ENCODE data around the gene SH3BGRL2. TPM values are rescaled to one million over a fixed set of nuclear protein-coding genes. Genes with fewer than 3 reads are reported as not detected.

Gene SH3BGRL2
- total RNA-seq, 1 experiment from 2014 or later: 13.8 TPM

DNA sequence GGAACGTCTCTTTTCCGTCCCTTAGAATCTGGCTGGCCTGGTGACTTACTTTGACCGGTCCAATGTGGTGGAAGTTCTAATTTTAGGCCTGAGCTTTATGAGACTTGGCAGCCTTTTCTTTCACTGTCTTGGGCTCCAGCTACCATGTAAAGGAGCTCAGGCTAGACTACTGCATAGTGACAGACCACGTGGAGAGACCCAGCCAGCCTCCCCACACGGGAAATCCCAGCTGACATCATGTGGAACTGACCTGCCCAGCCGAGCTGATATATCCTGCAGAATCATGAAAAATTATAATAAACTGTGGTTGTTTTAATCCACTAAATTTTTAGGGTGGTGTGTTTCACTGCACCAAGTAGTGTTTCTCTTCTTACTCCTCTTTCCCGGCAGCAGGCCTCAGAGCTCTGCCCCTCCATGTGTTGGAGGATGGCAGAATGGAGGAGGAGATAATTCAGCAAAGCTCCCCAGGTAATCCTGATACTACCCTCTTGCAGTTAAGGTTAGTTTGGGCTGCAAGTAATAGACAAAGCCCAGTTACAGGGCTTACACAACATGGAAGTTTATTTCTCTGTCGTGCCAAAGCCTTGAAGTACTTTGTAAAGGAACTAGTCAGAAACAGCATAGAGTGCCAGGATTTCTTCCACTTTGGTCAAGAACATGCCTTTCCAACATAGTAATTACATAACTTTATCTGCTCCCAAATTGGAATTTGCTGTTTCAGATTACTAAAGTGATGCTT lies 87.5 kb downstream of the SH3BGRL2 start:
- no peak overlapping the region for H3K27ac Mint-ChIP-seq
- ChIA-PET CTCF (no interaction called here), POLR2A (no interaction called here)
- no peaks in the 10 kb centered on the region; the same call in 1 of the 2 replicates for H3K27me3 Mint-ChIP-seq (ENCODE audit: low read depth)
- no peak overlapping the region for H3K4me3 Mint-ChIP-seq
- H3K9me3 Mint-ChIP-seq: no peaks in the 10 kb centered on the region
- DNase-seq (ENCODE audit: low spot score): no peak
- H3K4me1 Mint-ChIP-seq: peaks cover 11% of the 10 kb centered on the region
- TF ChIP-seq, protein P1, sequence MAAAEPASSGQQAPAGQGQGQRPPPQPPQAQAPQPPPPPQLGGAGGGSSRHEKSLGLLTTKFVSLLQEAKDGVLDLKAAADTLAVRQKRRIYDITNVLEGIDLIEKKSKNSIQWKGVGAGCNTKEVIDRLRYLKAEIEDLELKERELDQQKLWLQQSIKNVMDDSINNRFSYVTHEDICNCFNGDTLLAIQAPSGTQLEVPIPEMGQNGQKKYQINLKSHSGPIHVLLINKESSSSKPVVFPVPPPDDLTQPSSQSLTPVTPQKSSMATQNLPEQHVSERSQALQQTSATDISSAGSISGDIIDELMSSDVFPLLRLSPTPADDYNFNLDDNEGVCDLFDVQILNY (CRISPR knock-in tag; IDR thresholded peaks at IDR 0.05): no peak
- TF ChIP-seq NFYB (CRISPR knock-in tag; conservative IDR thresholded peaks at IDR 0.05; ENCODE audit: low read depth): no peak
- no peak for TF ChIP-seq JAZF1 (CRISPR knock-in tag; IDR thresholded peaks at IDR 0.05)
- TF ChIP-seq, protein P2, sequence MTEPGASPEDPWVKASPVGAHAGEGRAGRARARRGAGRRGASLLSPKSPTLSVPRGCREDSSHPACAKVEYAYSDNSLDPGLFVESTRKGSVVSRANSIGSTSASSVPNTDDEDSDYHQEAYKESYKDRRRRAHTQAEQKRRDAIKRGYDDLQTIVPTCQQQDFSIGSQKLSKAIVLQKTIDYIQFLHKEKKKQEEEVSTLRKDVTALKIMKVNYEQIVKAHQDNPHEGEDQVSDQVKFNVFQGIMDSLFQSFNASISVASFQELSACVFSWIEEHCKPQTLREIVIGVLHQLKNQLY (CRISPR knock-in tag; IDR thresholded peaks at IDR 0.05): no peak
- TF ChIP-seq, protein P3, sequence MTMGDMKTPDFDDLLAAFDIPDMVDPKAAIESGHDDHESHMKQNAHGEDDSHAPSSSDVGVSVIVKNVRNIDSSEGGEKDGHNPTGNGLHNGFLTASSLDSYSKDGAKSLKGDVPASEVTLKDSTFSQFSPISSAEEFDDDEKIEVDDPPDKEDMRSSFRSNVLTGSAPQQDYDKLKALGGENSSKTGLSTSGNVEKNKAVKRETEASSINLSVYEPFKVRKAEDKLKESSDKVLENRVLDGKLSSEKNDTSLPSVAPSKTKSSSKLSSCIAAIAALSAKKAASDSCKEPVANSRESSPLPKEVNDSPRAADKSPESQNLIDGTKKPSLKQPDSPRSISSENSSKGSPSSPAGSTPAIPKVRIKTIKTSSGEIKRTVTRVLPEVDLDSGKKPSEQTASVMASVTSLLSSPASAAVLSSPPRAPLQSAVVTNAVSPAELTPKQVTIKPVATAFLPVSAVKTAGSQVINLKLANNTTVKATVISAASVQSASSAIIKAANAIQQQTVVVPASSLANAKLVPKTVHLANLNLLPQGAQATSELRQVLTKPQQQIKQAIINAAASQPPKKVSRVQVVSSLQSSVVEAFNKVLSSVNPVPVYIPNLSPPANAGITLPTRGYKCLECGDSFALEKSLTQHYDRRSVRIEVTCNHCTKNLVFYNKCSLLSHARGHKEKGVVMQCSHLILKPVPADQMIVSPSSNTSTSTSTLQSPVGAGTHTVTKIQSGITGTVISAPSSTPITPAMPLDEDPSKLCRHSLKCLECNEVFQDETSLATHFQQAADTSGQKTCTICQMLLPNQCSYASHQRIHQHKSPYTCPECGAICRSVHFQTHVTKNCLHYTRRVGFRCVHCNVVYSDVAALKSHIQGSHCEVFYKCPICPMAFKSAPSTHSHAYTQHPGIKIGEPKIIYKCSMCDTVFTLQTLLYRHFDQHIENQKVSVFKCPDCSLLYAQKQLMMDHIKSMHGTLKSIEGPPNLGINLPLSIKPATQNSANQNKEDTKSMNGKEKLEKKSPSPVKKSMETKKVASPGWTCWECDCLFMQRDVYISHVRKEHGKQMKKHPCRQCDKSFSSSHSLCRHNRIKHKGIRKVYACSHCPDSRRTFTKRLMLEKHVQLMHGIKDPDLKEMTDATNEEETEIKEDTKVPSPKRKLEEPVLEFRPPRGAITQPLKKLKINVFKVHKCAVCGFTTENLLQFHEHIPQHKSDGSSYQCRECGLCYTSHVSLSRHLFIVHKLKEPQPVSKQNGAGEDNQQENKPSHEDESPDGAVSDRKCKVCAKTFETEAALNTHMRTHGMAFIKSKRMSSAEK (CRISPR knock-in tag; IDR thresholded peaks at IDR 0.05; ENCODE audit: borderline replicate concordance): no peak
- TF ChIP-seq IRF2 (CRISPR knock-in tag; IDR thresholded peaks at IDR 0.05; ENCODE audit: borderline replicate concordance, low read depth): no peak
- no peak for TF ChIP-seq ELF4 (CRISPR knock-in tag; IDR thresholded peaks at IDR 0.05; ENCODE audit: low read depth)
- TF ChIP-seq, protein P4, sequence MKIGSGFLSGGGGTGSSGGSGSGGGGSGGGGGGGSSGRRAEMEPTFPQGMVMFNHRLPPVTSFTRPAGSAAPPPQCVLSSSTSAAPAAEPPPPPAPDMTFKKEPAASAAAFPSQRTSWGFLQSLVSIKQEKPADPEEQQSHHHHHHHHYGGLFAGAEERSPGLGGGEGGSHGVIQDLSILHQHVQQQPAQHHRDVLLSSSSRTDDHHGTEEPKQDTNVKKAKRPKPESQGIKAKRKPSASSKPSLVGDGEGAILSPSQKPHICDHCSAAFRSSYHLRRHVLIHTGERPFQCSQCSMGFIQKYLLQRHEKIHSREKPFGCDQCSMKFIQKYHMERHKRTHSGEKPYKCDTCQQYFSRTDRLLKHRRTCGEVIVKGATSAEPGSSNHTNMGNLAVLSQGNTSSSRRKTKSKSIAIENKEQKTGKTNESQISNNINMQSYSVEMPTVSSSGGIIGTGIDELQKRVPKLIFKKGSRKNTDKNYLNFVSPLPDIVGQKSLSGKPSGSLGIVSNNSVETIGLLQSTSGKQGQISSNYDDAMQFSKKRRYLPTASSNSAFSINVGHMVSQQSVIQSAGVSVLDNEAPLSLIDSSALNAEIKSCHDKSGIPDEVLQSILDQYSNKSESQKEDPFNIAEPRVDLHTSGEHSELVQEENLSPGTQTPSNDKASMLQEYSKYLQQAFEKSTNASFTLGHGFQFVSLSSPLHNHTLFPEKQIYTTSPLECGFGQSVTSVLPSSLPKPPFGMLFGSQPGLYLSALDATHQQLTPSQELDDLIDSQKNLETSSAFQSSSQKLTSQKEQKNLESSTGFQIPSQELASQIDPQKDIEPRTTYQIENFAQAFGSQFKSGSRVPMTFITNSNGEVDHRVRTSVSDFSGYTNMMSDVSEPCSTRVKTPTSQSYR (CRISPR knock-in tag; IDR thresholded peaks at IDR 0.05): no peak
- no peak for TF ChIP-seq OVOL2 (CRISPR knock-in tag; IDR thresholded peaks at IDR 0.05; ENCODE audit: borderline replicate concordance)
- TF ChIP-seq RORB (CRISPR knock-in tag; IDR thresholded peaks at IDR 0.05): no peak
- TF ChIP-seq FOXP1 (CRISPR knock-in tag; IDR thresholded peaks at IDR 0.05; ENCODE audit: borderline replicate concordance): no peak
- no peak for TF ChIP-seq SMAD3 (CRISPR knock-in tag; IDR thresholded peaks at IDR 0.05; ENCODE audit: borderline replicate concordance)
- TF ChIP-seq NR3C1 (CRISPR knock-in tag; conservative IDR thresholded peaks at IDR 0.05; ENCODE audit: low read depth): no peak
- no peak for TF ChIP-seq ZNF263 (CRISPR knock-in tag; IDR thresholded peaks at IDR 0.05; ENCODE audit: low read depth)
- ATAC-seq: no peak
- no peaks in the 10 kb centered on the region for H3K36me3 Mint-ChIP-seq

DNA sequence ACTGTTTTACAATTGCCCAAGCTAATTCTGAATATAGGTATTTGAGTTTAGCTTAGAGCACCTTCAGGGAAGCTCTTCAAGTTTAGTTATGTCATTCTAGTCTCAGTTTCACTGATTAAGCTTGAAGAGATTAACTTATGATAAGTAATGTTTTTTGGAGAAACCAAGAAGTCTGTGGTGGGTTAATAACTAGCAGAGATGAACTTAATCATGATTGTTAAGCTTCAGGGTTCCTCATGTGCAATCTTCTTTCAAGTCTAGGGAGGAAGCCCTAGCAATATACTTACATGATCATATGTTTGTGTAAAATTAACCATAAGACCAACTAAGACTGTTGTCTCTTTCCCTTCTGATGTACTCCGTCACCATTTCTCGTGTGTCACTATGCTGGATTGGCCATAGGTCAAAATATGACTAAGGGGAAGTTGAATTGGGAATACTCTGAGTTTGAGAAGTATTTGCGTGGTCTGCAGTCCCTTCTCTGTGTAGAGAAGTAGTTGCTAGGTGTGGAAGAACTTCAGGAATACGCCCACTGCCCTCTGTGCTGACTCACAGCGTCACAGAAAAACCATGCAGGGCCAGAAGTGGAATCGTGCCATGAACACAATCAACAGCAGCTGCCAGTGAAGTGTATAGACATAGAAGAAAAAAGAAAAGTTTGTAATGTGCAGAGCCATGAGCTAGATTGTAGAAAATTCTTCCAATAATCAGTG lies 88.3 kb downstream of the SH3BGRL2 start:
- CTCF ChIA-PET: no interaction called here
- no peak for ATAC-seq
- TF ChIP-seq, protein P5, sequence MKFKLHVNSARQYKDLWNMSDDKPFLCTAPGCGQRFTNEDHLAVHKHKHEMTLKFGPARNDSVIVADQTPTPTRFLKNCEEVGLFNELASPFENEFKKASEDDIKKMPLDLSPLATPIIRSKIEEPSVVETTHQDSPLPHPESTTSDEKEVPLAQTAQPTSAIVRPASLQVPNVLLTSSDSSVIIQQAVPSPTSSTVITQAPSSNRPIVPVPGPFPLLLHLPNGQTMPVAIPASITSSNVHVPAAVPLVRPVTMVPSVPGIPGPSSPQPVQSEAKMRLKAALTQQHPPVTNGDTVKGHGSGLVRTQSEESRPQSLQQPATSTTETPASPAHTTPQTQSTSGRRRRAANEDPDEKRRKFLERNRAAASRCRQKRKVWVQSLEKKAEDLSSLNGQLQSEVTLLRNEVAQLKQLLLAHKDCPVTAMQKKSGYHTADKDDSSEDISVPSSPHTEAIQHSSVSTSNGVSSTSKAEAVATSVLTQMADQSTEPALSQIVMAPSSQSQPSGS (CRISPR knock-in tag; IDR thresholded peaks at IDR 0.05; ENCODE audit: borderline replicate concordance, low read depth): no peak
- TF ChIP-seq NFE2L1 (CRISPR knock-in tag; IDR thresholded peaks at IDR 0.05) (no peak), CREB1 (CRISPR knock-in tag; IDR thresholded peaks at IDR 0.05) (no peak)
- TF ChIP-seq, protein P6, sequence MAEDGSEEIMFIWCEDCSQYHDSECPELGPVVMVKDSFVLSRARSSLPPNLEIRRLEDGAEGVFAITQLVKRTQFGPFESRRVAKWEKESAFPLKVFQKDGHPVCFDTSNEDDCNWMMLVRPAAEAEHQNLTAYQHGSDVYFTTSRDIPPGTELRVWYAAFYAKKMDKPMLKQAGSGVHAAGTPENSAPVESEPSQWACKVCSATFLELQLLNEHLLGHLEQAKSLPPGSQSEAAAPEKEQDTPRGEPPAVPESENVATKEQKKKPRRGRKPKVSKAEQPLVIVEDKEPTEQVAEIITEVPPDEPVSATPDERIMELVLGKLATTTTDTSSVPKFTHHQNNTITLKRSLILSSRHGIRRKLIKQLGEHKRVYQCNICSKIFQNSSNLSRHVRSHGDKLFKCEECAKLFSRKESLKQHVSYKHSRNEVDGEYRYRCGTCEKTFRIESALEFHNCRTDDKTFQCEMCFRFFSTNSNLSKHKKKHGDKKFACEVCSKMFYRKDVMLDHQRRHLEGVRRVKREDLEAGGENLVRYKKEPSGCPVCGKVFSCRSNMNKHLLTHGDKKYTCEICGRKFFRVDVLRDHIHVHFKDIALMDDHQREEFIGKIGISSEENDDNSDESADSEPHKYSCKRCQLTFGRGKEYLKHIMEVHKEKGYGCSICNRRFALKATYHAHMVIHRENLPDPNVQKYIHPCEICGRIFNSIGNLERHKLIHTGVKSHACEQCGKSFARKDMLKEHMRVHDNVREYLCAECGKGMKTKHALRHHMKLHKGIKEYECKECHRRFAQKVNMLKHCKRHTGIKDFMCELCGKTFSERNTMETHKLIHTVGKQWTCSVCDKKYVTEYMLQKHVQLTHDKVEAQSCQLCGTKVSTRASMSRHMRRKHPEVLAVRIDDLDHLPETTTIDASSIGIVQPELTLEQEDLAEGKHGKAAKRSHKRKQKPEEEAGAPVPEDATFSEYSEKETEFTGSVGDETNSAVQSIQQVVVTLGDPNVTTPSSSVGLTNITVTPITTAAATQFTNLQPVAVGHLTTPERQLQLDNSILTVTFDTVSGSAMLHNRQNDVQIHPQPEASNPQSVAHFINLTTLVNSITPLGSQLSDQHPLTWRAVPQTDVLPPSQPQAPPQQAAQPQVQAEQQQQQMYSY (CRISPR knock-in tag; IDR thresholded peaks at IDR 0.05): no peak

More for the DNA sequence above, 88.3 kb downstream of the SH3BGRL2 start:
- H3K4me3 Mint-ChIP-seq: no peak overlapping the region
- no peaks in the 10 kb centered on the region for H3K36me3 Mint-ChIP-seq
- no peak for DNase-seq (ENCODE audit: low spot score)
- no peaks in the 10 kb centered on the region for H3K9me3 Mint-ChIP-seq
- H3K27me3 Mint-ChIP-seq (ENCODE audit: low read depth): no peaks in the 10 kb centered on the region; the same call in 1 of the 2 replicates
- no peak overlapping the region for H3K27ac Mint-ChIP-seq
- POLR2A ChIA-PET: no interaction called here
- peaks cover 4% of the 10 kb centered on the region for H3K4me1 Mint-ChIP-seq
